Measurements from ENCODE around the gene BICD1. TPM values are rescaled to one million over a fixed set of nuclear protein-coding genes. Genes with fewer than 3 reads are reported as not detected.
"Not testable (repeated sequence)": the region's sequence is repeated elsewhere in the genome, so short reads cannot be mapped to it uniquely, and the experiment has no call there.

BICD1 gene
- total RNA-seq, 1 experiment from 2014 or later = 11.8 TPM

DNA sequence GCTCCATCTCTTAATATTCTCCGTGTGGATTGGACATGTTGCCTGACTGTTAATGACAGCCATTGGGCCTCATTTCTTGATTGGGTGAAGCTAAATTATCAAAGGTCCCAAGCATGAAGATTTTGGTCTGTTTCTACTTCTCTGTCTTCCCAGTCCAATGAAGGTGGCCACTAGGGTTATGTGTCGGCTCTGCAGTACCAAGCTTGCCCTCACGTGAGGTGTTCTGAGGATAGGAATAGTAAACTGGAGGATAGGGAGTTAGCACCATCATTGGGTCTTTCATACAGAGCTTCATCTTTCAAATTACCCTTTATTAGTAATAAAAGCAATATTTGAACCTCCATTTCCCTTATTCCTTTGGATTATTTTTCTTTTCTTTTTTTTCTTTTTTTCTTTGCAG, 21.9 kb upstream of the BICD1 start:
- no peaks in the 10 kb centered on the region for H3K27me3 ChIP-seq (replicated peaks)
- DNase-seq (ENCODE audit: low read depth in 1 of 2, low spot score in 2 of 2) = no peak
- H3K27ac ChIP-seq = no peak overlapping the region
- H3K4me1 ChIP-seq (replicated peaks) = peaks cover 25% of the 10 kb centered on the region
- H3K9me3 ChIP-seq (replicated peaks) = no peaks in the 10 kb centered on the region
- no peak overlapping the region for H3K4me3 ChIP-seq
- no peaks in the 10 kb centered on the region for H3K36me3 ChIP-seq

DNA sequence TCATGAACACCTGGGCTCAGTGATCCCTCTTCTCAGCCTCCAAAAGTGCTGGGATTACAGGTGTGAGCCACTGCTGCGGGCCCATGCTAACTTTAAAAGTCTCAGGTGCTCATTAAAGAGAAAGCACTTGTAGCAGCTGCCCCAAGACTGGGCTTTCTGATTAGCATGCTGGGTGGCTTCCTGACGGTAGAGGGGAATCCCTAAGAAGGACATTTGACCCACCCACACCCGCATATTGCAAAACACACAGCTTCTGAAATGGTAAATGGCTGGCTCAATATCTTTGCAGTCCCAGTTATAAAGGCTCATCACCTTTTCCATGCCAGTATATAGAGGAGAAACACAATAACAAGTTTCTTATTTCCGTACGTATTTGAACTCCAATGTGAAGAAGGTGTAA, 19.3 kb upstream of the BICD1 start:
- H3K4me3 ChIP-seq = no peak overlapping the region
- peaks cover 30% of the 10 kb centered on the region for H3K4me1 ChIP-seq (replicated peaks)
- no peaks in the 10 kb centered on the region for H3K9me3 ChIP-seq (replicated peaks)

DNA sequence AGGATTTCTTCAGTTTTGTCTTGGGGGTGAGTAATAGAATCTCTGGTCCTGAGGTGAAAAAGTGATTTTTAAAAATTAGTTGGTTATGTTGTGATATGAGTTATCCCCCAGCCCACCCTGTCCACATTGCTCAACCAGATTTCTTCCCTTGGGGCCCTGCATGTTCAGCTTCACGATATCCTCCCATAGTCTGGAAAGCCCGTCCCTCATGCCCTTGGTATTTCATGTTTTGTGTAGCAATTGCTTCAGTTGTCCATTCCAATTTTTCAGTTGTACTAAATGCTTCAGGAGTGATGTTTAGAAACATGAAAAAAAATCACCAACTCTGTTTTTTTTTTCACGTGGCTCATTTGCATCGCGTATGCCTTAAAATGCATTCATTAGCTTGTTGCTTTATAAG, 17.5 kb upstream of the BICD1 start:
- Histone ChIP-seq H3K27me3 (replicated peaks) (no peaks in the 10 kb centered on the region), H3K4me3 (no peak overlapping the region), H3K9me3 (replicated peaks) (no peaks in the 10 kb centered on the region), H3K27ac (no peak overlapping the region), H3K4me1 (replicated peaks) (peaks cover 18% of the 10 kb centered on the region), H3K36me3 (no peaks in the 10 kb centered on the region)
- no peak for DNase-seq (ENCODE audit: low read depth in 1 of 2, low spot score in 2 of 2)

More for the DNA sequence above, 19.3 kb upstream of the BICD1 start:
- H3K27me3 ChIP-seq (replicated peaks) = no peaks in the 10 kb centered on the region
- no peak for DNase-seq (ENCODE audit: low read depth in 1 of 2, low spot score in 2 of 2)
- no peaks in the 10 kb centered on the region for H3K36me3 ChIP-seq
- H3K27ac ChIP-seq = no peak overlapping the region

DNA sequence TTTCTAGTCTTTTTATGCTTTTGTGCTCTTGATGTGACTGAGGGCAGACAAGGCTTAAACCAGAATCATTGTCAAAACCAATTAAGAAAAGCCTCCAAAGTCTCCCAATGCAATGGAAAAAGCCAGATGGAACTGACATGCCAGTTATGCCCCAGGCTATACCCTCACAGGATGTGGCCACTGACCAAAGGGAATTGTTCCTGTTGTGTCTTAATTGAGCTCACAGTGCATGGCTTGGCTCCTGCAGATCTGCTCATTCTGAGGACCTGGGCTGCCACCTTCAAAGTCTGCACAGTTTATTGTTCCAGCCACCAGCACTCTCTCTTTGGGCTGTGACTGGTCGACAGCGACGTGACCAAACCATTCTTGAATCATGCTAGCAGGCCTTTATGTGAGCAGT, 17.1 kb upstream of the BICD1 start:
- Histone ChIP-seq H3K27ac (no peak overlapping the region), H3K36me3 (no peaks in the 10 kb centered on the region), H3K4me1 (replicated peaks) (peaks cover 15% of the 10 kb centered on the region), H3K4me3 (no peak overlapping the region), H3K9me3 (replicated peaks) (no peaks in the 10 kb centered on the region), H3K27me3 (replicated peaks) (no peaks in the 10 kb centered on the region)
- DNase-seq (ENCODE audit: low read depth in 1 of 2, low spot score in 2 of 2) = peak in 1 of 2 experiments; percentile 31

DNA sequence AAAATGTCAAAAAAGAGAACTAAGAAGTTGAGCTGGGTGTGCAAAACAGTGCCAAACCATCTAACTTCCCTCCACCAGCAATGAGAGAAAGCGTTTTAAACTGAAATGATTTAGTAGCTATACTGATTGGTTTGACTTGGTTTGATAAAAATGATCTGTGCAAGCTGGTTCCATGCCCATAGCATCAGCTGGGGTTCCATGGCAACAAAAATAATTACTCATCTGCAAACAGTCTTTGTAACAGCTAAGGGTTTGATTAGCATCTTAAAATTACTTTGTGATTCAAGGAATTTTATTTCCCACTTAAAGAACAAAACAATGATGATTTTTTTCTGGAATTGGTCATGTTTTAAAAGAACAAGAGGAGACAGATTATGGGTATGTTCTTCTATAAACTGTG, 15.0 kb upstream of the BICD1 start:
- H3K4me1 ChIP-seq (replicated peaks) = peaks cover 15% of the 10 kb centered on the region
- no peaks in the 10 kb centered on the region for H3K27me3 ChIP-seq (replicated peaks)
- no peaks in the 10 kb centered on the region for H3K36me3 ChIP-seq
- DNase-seq (ENCODE audit: low read depth in 1 of 2, low spot score in 2 of 2) = no peak
- no peak overlapping the region for H3K4me3 ChIP-seq
- no peak overlapping the region for H3K27ac ChIP-seq
- H3K9me3 ChIP-seq (replicated peaks) = no peaks in the 10 kb centered on the region

DNA sequence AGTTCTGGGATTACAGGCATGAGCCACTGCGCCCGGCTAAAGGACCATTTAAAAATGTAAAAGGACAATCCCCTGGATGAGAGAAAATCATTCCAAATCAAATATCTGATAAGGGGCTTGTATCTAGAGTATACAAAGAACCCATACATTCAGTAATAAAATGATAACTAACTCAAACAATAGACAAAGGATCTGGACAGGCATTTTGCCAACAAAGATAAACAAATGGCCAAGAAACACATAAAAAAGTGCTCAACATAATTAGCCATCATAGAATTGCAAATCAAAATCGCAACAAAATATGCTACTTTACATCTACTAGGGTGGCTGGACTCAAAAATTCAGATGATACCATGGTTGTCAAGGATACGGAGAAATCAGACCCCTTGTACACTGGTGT, 8.5 kb upstream of the BICD1 start:
- Histone ChIP-seq H3K27me3 (replicated peaks) (no peaks in the 10 kb centered on the region), H3K27ac (no peak overlapping the region), H3K9me3 (replicated peaks) (no peaks in the 10 kb centered on the region), H3K4me3 (no peak overlapping the region), H3K36me3 (no peaks in the 10 kb centered on the region), H3K4me1 (replicated peaks) (no peaks in the 10 kb centered on the region)
- no peak for DNase-seq (ENCODE audit: low read depth in 1 of 2, low spot score in 2 of 2)

DNA sequence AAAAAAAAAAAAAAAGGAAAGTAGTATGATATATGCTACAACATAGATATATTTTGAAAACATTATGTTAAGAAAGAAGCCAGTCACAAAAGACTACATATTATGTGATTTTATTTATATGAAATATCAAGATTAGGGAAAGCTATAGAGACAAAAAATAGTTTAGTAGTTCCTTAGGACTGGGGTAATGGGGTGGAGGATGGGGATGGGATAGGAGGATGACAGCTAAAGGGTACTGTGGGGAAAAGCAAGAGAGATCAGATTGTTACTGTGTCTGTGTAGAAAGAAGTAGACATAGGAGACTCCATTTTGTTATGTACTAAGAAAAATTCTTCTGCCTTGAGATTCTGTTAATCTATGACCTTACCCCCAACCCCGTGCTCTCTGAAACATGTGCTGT, 7.4 kb upstream of the BICD1 start:
- not testable (repeated sequence) for H3K36me3 ChIP-seq; H3K4me1 ChIP-seq (replicated peaks); H3K27me3 ChIP-seq (replicated peaks); H3K9me3 ChIP-seq (replicated peaks); H3K27ac ChIP-seq; DNase-seq (ENCODE audit: low read depth in 1 of 2, low spot score in 2 of 2); H3K4me3 ChIP-seq

DNA sequence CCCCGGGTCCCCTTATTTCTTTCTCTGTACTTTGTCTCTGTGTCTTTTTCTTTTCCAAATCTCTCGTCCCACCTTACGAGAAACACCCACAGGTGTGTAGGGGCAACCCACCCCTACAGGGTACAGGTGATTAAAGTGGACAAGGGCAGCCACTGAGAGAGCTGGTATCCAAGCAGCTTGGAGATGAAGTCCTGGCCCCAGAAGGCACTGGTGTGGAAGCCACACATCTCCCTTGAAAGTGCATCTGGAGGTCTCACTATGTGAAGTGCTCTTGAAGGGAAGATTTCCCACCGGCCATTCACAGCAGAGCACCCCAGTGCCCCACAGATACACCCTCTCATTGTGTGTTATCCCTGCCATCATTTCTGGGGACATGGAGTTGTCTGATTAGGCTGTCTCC, 6.3 kb upstream of the BICD1 start:
- Histone ChIP-seq H3K36me3 (no peaks in the 10 kb centered on the region), H3K4me1 (replicated peaks) (no peaks in the 10 kb centered on the region; the same call in 1 of the 2 replicates), H3K27ac (no peak overlapping the region), H3K27me3 (replicated peaks) (no peaks in the 10 kb centered on the region), H3K9me3 (replicated peaks) (no peaks in the 10 kb centered on the region), H3K4me3 (no peak overlapping the region)
- no peak for DNase-seq (ENCODE audit: low read depth in 1 of 2, low spot score in 2 of 2)

DNA sequence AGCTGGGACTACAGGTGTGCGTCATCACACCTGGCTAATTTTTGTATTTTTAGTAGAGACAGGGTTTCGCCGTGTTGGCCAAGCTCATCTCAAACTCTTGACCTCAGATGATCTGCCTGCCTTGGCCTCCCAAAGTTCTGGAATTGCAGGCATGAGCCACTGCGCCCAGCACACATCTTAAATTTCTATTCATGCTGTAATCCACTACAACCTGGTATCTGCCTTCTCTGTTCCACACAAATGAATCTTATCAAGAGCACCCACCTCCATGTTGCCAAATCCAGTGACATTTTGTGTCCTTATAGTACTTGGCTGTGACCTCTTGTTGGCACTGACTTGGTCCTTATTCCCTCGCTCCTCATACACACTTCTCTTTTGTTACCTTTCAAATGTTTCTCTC, 5.8 kb upstream of the BICD1 start:
- Histone ChIP-seq H3K9me3 (replicated peaks) (no peaks in the 10 kb centered on the region), H3K27ac (no peak overlapping the region), H3K36me3 (no peaks in the 10 kb centered on the region), H3K4me1 (replicated peaks) (peaks cover 5% of the 10 kb centered on the region), H3K27me3 (replicated peaks) (no peaks in the 10 kb centered on the region), H3K4me3 (no peak overlapping the region)
- DNase-seq (ENCODE audit: low read depth in 1 of 2, low spot score in 2 of 2) = no peak

DNA sequence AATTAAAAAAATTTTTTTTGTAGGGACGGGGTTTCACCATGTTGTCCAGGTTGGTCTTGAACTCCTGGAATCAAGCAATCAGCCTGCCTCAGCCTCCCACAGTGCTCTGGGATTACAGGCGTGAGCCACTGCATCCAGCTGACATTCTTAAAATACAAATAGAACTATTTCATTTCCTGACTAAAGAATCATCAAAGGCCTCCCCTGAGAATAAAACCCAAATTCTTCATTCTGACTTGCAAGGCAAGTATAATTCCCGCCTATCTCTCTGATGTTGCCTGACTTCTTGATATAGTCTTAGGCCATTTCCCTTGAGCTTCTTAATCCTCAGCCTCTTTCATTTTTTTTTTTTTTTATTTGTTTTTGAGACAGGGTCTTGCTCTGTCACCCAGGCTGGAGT, 4.4 kb upstream of the BICD1 start:
- Histone ChIP-seq H3K27me3 (replicated peaks) (no peaks in the 10 kb centered on the region), H3K27ac (no peak overlapping the region), H3K36me3 (no peaks in the 10 kb centered on the region), H3K9me3 (replicated peaks) (no peaks in the 10 kb centered on the region), H3K4me3 (no peak overlapping the region), H3K4me1 (replicated peaks) (peaks cover 11% of the 10 kb centered on the region)
- no peak for DNase-seq (ENCODE audit: low read depth in 1 of 2, low spot score in 2 of 2)

DNA sequence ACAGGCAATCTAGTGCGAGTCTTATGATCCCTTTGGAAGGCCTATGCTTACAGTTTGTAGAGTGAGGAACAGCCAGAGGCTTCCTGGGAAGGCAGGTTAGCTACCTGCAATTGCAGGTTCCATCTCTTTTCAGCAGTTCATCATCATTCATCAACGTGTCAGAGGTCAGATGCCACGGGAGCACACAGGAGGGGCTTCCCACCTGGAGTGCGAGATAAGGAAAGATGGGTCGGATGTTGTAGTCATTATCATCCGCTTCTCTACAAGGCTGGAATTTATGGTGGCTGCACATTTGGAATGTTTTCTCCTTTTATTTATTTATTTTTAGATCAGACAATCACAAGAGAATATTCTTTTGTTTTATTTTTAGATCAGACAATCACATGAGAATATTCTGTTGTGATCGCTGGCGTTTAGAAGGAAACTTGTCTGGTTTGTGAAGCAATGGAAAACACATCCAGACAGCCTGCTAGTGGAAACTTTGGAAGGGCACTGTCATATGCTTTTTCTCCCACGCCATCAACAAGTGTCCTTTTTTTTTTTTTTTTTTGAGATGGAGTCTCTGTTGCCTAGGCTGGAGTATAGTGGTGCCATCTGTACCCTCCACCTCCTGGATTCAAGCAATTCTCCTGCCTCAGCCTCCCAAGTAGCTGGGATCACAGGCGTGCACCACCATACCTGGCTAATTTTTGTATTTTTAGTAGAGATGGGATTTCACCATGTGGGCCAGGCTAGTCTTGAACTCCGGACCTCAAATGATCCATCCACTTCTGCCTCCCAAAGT, 1.9 kb upstream of the BICD1 start:
- no peaks in the 10 kb centered on the region for H3K36me3 ChIP-seq
- peaks cover 17% of the 10 kb centered on the region for H3K4me1 ChIP-seq (replicated peaks)
- no peak overlapping the region for H3K27ac ChIP-seq

DNA sequence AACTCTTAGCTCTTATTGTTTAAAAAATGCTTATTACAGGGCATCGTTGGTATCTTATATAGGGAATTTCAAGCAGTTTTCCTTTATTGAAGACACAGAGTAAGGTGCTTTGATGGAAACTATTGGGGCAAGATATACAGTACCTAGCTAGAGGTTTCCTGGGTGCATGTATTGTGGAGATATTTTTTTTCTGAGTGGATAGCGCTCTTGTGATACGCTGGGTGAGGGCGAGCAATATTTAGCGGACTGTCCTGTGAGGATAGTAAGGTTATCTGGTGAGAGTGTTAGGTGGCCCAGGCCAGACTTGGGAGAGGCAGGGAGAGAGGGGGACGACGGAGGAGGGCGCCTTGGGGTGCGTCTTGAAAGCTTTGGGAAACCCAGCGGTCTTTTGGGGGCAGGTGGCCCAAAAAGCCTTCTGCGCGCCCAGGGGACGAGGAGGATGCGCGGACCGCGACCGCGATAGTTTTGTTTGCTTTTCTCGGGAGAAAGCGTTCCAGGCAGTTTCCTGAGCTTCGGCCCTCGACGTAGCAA, 596 bp upstream of the BICD1 start:
- Histone ChIP-seq H3K4me1 (replicated peaks) (peaks cover 17% of the 10 kb centered on the region), H3K9me3 (replicated peaks) (no peaks in the 10 kb centered on the region), H3K27me3 (replicated peaks) (no peaks in the 10 kb centered on the region), H3K27ac (peak overlapping the region; percentile 83), H3K4me3 (peak overlapping the region; percentile 90), H3K36me3 (peaks cover 6% of the 10 kb centered on the region; the same call in 1 of the 2 replicates)
- no peak for DNase-seq (ENCODE audit: low read depth in 1 of 2, low spot score in 2 of 2)

More for the DNA sequence above, 1.9 kb upstream of the BICD1 start:
- no peaks in the 10 kb centered on the region for H3K9me3 ChIP-seq (replicated peaks)
- no peaks in the 10 kb centered on the region for H3K27me3 ChIP-seq (replicated peaks)
- H3K4me3 ChIP-seq = no peak overlapping the region
- no peak for DNase-seq (ENCODE audit: low read depth in 1 of 2, low spot score in 2 of 2)

DNA sequence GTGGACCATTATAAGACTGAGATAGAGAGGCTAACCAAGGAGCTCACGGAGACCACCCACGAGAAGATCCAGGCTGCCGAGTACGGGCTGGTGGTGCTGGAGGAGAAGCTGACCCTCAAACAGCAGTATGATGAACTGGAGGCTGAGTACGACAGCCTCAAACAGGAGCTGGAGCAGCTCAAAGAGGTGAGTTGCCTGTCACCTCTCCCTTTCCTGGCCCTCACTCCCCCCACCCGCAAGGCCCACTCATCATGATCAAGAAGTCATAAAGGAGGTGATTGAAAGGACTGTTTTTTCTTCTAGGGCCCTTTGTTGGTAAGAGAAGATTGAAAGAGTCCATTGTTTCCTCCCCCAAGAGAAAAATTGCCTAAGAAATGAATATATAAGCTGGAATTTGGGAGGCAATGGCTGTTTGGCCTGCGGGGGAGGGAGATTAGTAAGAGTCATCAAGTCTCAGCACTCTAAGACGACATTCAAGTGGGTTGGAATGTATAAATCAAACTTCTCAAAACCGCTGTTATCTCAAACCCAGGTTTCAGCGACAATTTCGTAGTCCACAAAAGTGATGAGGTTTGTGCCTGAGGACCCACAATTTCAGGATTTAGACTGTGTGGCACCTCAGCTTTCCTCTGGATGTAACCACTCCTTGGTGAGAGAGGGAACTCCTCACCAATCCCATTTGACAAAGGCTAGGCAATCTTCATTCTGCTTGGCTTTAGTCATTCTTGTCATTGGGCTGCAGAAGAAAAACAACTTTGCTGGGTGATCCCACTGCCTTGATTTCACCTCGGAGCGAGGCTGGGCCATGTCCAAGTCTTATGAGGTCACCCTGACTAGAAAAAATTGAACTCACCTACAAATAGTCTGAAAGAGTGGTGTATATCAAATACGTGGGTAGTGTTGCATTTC, 966 bp downstream of the BICD1 start:
- Histone ChIP-seq H3K27ac (peak overlapping the region; percentile 83), H3K27me3 (replicated peaks) (no peaks in the 10 kb centered on the region), H3K36me3 (peaks cover 10% of the 10 kb centered on the region; the same call in 1 of the 2 replicates), H3K4me1 (replicated peaks) (peaks cover 17% of the 10 kb centered on the region), H3K4me3 (peak overlapping the region; percentile 90), H3K9me3 (replicated peaks) (no peaks in the 10 kb centered on the region)
- DNase-seq (ENCODE audit: low read depth in 1 of 2, low spot score in 2 of 2) = peak; percentile 65 to 87

DNA sequence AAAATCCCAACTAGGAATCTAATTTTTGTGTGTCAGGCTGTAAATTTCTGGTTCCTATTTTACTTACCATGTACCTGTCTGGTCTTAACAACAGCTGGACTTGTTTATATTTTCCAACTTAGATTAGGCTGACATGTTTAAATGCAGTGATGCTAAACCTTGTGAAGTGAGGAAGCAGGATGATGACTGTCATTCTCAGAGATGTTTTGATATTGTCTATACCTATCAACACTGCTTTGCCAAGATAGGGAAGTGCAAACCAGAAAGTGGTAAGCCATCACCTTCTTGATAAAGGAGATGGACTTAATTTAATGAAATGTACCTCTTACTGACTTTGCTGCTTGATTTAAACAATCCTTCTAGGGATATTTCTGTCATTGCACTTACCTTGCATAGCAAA, 2.1 kb downstream of the BICD1 start:
- no peak for DNase-seq (ENCODE audit: low read depth in 1 of 2, low spot score in 2 of 2)
- no peak overlapping the region; the same call in 1 of the 2 replicates for H3K27ac ChIP-seq
- H3K36me3 ChIP-seq = peaks cover 10% of the 10 kb centered on the region; the same call in 1 of the 2 replicates
- peak overlapping the region; percentile 90 for H3K4me3 ChIP-seq
- H3K4me1 ChIP-seq (replicated peaks) = peaks cover 17% of the 10 kb centered on the region
- H3K27me3 ChIP-seq (replicated peaks) = no peaks in the 10 kb centered on the region
- no peaks in the 10 kb centered on the region for H3K9me3 ChIP-seq (replicated peaks)
